HG03097 (cell line): ENCODE data around the gene UBQLN4.
"Not testable (repeated sequence)": the region's sequence is repeated elsewhere in the genome, so short reads cannot be mapped to it uniquely, and the experiment has no call there.

ENCODE experiments used
- ATAC-seq: cut with Tn5 transposase; IDR thresholded peaks from one replicate; pipeline ENCODE4 v1.9.1; 2021; ENCODE audit not compliant: unreplicated experiment, low FRiP score

Gene UBQLN4

GRCh38 chr1:156081180-156081916 is 27.8 kb upstream of the UBQLN4 start:
- ATAC-seq, result no peak

DNA sequence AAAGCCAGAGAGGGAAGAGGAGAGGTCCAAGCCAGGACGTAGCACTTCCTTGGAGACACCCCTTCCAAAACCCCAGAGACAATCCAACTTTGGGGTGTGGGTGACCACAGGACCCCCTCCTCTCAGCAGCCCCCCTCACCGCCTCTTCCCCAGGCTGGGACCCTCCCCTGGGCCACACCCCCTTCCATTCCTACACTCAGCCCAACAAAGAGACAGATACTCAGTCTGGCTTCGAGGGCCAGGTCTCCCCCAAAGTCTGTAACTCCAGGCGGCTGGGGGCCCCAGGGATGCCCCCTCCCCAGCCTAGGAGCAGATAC is 27.2 kb upstream of the UBQLN4 start:
- no peak for ATAC-seq

DNA sequence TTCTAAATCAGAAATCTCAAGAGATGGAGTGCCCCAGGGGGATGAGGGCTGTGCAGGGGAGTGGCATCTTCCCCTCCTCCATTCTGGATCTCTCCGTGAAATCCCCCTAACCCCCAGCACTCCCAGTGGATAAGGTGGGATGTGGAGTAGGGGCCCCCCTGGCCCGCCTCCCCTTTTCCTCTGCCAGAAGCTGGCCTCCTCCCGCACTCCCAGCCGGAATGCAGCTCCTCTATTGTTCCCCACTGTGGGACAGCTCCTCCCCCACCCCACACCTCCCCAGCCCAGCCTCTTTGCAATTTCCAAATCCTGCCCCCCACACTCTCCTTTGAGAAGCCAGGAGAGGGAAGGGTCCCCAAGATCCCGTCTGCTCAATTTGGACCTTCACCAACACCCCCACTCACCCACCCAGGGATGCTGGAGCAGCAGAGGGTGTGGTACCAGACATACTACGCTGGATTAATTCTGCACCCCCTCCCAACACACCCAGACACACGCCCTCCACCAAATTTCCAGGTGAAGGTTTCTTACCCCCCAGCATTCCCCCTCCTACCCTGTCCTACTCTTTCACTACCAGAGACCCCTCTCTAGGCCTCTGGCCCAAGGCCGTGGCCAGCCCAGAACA is 26.8 kb upstream of the UBQLN4 start:
- no peak for ATAC-seq

GRCh38 chr1:156079762-156080161 is 26.2 kb upstream of the UBQLN4 start:
- no peak for ATAC-seq

DNA sequence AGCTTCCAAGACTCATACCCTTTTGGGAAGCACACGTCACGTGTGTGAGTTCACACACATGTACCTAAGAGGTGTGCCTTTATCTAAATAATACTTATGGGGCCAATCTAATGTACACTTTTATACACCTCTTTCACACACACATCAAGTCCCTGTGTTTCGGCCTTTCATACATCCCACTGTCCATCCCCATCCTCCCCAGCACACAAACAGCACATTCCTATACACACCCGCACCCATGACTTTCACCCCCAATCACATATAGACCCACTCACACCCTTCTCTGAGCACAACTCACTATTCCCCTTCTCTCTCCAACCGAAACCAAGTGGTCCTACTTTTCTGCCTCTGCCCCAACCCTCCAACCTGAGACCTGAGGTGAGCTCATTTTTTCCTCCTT is 25.1 kb upstream of the UBQLN4 start:
- no peak for ATAC-seq

DNA sequence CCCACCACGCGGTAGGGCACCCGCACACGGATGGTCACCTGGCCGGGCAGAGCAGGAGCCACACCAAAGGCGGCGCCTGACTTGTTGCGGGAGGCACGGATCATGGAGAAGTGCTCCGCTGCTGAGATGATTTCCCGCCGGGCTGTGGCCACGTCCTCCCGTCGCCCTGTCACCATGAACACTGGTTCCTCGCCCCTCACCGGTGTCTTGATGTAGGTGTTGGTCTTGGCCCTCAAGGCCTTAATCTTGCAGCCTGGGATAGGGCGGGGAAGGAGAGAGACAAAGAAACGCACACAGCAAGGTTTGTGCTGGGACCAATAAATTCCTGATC is 23.8 kb upstream of the UBQLN4 start:
- no peak for ATAC-seq

- no peak for ATAC-seq
Measured at GRCh38 chr1:156076609-156077429, 23.2 kb upstream of the UBQLN4 start.

DNA sequence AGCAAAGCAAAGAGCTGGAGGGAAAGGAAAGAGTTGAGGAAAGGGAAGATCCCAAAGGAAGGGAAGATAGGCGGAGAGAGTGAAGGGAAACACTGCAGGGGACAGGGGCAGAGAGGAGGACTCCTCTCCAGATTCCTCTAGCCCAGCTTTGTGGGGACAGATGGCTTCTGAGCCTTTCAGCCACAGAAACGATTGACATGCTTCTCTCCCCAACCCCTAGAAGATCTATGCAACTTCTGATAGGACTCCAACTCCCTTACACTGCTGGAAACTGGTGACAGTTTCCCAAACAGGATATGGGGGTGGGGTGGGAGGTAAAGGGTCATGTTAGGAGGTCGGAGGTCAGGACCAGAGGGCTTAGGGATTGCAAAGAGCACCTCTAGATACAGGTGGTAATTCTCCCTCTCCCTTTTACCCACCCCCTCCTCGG is 22.2 kb upstream of the UBQLN4 start:
- ATAC-seq, result no peak

- ATAC-seq, result no peak
Measured at GRCh38 chr1:156075162-156075561, 21.6 kb upstream of the UBQLN4 start.

DNA sequence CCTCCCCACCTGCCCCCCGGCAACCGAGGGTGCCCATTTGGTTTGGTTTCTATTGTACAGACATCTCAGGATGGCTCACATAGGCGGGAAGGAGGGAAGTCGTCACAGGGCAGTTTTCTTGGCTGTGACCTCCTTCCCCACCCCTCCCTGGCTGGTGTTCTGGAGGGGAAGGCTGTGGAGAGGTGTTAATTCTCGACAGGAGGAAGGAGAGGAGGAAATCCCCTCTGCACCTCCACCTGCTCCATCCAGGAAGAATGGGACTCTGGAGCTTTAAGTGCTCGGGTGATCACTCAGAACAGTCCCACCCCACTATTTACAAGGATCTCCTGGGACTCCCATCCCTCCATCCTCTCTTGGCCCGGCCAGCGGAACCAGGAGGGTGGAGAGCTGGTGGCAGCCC is 21.1 kb upstream of the UBQLN4 start:
- ATAC-seq, result no peak

- no peak for ATAC-seq
Measured at GRCh38 chr1:156073740-156074139, 20.1 kb upstream of the UBQLN4 start.

DNA sequence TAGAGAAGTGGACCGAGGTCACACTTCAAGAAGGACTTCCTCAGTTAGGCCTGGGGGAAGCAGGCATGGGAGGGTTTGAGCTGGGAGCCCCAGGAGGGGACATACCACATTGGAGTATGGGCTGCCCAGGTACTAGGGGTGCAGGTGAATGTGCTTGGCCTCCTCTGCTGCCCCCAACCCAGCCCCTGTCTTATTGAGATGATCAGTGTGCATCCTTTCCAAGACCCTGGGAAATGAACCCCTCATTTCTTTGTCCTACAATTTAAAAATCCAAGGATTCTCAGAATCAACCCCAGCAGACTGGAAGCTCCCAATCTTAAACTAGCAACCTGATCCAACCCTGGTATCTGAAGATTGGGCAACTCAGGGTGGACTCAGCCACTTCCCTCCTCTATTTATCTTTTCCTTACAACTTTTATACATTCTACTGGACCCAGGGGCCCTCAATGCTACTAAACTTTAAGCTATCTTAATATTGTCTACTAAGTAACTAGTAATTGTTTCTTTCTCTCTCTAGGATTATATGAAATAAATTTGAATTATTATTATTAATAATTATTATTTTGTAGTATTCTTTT is 19.6 kb upstream of the UBQLN4 start:
- no peak for ATAC-seq

GRCh38 chr1:156072251-156072650 is 18.7 kb upstream of the UBQLN4 start:
- no peak for ATAC-seq

DNA sequence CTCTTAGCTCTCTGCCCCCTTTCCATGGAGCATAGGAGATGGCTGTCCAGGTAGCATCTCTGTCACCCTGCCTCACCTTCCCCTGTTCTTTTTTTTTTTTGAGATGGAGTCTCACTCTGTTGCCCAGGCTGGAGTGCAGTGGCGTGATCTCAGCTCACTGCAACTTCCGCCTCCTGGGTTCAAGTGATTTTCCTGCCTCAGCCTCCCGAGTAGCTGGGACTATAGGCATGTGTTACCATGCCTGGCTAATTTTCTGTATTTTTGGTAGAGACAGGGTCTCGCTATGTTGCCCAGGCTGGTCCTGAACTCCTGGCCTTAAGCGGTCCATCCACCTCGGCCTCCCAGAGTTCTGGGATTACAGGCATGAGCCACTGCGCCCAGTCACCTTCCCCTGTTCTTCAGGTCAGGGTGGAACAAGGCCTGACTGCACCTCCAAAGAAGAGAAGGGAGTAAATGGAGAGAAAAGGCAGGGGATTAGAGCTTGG is 17.8 kb upstream of the UBQLN4 start:
- ATAC-seq, result not testable (repeated sequence)

GRCh38 chr1:156070548-156070947 is 16.9 kb upstream of the UBQLN4 start:
- ATAC-seq, result no peak

DNA sequence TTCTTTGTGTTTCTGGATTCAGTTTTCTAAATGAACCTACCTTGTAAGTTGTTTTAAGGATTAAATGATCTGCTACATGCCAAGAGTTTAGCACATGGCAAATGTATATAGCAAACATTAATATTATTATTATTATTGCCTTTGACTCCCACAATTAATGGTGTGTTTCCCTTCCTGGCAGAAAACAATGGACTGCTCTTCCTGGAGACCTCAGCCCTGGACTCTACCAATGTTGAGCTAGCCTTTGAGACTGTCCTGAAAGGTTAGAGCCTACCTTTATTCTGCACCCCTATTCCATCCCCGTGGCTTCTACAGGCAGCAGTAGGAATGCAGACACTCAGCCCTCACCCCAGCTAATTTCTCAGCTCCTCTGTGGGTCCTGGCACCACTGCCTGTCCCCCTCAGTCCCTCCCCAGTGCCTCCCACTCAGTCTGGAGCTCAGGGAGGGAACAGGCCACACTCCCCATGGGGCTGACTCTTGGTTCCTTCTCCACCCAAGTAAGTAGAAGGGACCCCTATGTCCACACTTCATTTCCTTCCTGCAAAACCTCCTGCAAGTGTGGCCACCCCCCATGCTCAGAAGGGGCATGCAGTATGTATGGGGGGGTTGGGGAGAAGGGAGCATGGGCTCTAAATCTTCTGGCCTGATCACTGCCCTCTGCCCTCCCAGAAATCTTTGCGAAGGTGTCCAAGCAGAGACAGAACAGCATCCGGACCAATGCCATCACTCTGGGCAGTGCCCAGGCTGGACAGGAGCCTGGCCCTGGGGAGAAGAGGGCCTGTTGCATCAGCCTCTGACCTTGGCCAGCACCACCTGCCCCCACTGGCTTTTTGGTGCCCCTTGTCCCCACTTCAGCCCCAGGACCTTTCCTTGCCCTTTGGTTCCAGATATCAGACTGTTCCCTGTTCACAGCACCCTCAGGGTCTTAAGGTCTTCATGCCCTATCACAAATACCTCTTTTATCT is 16.2 kb upstream of the UBQLN4 start:
- no peak for ATAC-seq

DNA sequence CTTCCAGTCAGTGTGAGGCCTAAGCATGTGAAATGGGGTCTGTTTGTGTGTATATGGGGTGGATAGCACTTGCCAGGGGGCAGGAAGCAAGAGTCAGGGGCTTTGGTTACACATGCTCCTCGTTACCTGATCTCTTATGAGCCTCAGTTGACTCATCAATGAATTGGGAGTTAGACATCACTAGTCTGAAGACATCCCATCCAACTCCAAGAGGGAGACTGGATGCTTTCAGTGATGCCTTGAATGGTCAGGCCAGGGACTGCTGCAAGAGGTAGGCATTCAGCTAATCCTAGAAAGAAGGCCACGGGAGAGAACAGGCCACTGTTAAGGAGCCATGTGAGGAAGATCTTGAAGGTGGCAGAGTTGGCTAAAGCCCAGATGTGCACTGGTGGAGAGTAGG is 13.7 kb upstream of the UBQLN4 start:
- ATAC-seq, result no peak

DNA sequence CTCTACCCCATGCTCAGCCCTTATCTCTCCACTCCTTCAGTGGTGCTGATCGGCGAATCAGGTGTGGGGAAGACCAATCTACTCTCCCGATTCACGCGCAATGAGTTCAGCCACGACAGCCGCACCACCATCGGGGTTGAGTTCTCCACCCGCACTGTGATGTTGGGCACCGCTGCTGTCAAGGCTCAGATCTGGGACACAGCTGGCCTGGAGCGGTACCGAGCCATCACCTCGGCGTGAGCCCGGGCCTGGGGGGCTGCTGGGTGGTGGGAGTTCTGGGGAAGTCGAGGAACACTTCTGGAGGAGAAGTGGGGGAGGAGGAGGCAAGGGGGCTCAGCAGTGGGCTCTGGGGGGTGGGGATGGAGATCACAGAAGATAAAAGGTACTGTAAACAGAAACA is 12.3 kb upstream of the UBQLN4 start:
- ATAC-seq, result no peak

- ATAC-seq, result no peak
Measured at GRCh38 chr1:156065212-156065611, 11.6 kb upstream of the UBQLN4 start.

DNA sequence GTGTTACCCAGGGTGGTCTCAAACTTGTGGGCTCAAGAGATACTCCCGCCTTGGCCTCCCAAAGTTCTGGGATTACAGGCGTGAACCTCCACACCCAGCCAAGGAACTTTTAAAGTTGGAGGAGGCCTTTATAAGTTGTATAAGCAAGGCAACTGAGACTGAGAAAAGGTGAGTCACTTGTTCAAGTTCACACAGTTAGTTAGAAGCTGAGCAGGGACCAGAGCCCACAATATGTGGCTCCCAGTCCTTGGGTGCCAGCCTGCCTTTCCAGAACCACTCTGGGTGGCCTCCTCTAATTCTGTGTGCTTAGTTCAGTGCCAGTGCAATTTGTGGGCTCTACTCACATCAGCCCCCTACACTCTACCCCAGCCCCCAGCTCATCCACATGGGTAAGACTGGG is 11.0 kb upstream of the UBQLN4 start:
- ATAC-seq, result no peak

DNA sequence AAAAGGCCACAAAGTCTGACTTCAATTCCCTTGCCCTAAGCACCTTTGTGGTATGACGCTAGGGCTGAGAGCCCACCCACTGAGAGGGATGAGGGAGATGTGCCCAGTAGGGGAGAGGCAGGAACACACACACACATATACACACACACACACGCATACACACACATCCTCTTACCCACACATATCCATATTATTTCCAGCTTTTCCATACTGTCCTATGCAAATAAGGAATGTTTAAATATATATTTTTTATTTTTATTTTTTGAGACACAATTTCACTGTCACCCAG is 10.3 kb upstream of the UBQLN4 start:
- ATAC-seq, result no peak
